HepG2 (cell line): ENCODE results near the gene HK2. TPM values are rescaled to one million over a fixed set of nuclear protein-coding genes. Genes with fewer than 3 reads are reported as not detected.

Experiments
- AKNA ChIP-seq: sonication (generic); formaldehyde crosslinking; IDR thresholded peaks from 2 replicates; pipeline ENCODE4 v1.4.0; 2020; ENCODE audit warnings: missing genetic modification reagents, borderline replicate concordance
- ELF3 ChIP-seq: IDR thresholded peaks from 2 replicates; pipeline ENCODE4 v1.6.1; 2016; ENCODE audit warnings: missing genetic modification reagents, missing compliant biosample characterization
- GATAD1 ChIP-seq: IDR thresholded peaks from 2 replicates; pipeline ENCODE4 v1.6.1; 2016; ENCODE audit warnings: missing genetic modification reagents, missing compliant biosample characterization
- HNRNPH1 ChIP-seq: fragments of 200-400 bp; formaldehyde crosslinking; optimal IDR thresholded peaks from 2 replicates; pipeline ENCODE3; 2017; ENCODE audit warnings: mild to moderate bottlenecking, low read depth, low read length
- HNRNPK ChIP-seq: fragments of 200-400 bp; formaldehyde crosslinking; IDR thresholded peaks from 2 replicates; pipeline ENCODE4 v1.6.1; 2018; ENCODE audit warnings: low read length, low read depth, moderate library complexity, mild to moderate bottlenecking; ENCODE audit not compliant: poor library complexity, severe bottlenecking
- JUND ChIP-seq: sonication (generic); formaldehyde crosslinking; IDR thresholded peaks from 2 replicates; pipeline ENCODE4 v1.8.0; 2022; ENCODE audit warnings: mild to moderate bottlenecking, missing genetic modification reagents
- KLF11 ChIP-seq: IDR thresholded peaks from 2 replicates; pipeline ENCODE4 v1.6.1; 2016; ENCODE audit warnings: missing compliant biosample characterization
- PAX8 ChIP-seq: sonication (generic); formaldehyde crosslinking; IDR thresholded peaks from 2 replicates; pipeline ENCODE4 v1.8.0; 2022; ENCODE audit warnings: mild to moderate bottlenecking, missing genetic modification reagents, borderline replicate concordance
- POLR2G ChIP-seq: fragments of 200-400 bp; formaldehyde crosslinking; IDR thresholded peaks from 2 replicates; pipeline ENCODE4 v1.6.1; 2018; ENCODE audit warnings: mild to moderate bottlenecking, low read depth, low read length, moderate library complexity
- REPIN1 ChIP-seq: sonication (generic); formaldehyde crosslinking; IDR thresholded peaks from 2 replicates; pipeline ENCODE4 v1.8.0; 2022; ENCODE audit warnings: missing genetic modification reagents, low read depth, mild to moderate bottlenecking, borderline replicate concordance
- SCMH1 ChIP-seq: sonication (generic); formaldehyde crosslinking; IDR thresholded peaks from 2 replicates; pipeline ENCODE4 v1.9.0; 2021; ENCODE audit warnings: missing genetic modification reagents, mild to moderate bottlenecking, borderline replicate concordance
- TARDBP ChIP-seq: sonication (generic); formaldehyde crosslinking; IDR thresholded peaks from 2 replicates; pipeline ENCODE4 v1.8.0; 2022; ENCODE audit warnings: mild to moderate bottlenecking, missing genetic modification reagents
- THRA ChIP-seq: sonication (generic); formaldehyde crosslinking; IDR thresholded peaks from 2 replicates; pipeline ENCODE4 v1.4.0; 2020; ENCODE audit warnings: missing genetic modification reagents, borderline replicate concordance
- ZNF709 ChIP-seq: sonication (generic); formaldehyde crosslinking; IDR thresholded peaks from 2 replicates; pipeline ENCODE4 v1.5.0; 2020; ENCODE audit warnings: mild to moderate bottlenecking, missing genetic modification reagents
- ZNF740 ChIP-seq: sonication (generic); formaldehyde crosslinking; IDR thresholded peaks from 2 replicates; pipeline ENCODE4 v1.4.0; 2020; ENCODE audit warnings: missing genetic modification reagents
- ZNF777 ChIP-seq: sonication (generic); formaldehyde crosslinking; IDR thresholded peaks from 2 replicates; pipeline ENCODE4 v1.4.0; 2020; ENCODE audit warnings: missing genetic modification reagents
- polyA plus RNA-seq, 8 experiments: library from polyadenylated mRNA; depleted of rRNA in 3 of 8; stranded (reverse) in 7 of 8; unstranded in 1 of 8; fragments of >200 nt; fragmentation: Illumina TruSeq in 4 of 8; extraction: Trizol in 4 of 8; gene quantifications; 2 replicates each; pipeline versions ENCODE4 v1.2.1 to v1.2.3, GENCODE V29; 2011 to 2016; ENCODE audit warnings: low read depth in 4 of 8, missing spikeins in 1 of 8, mixed read lengths in 1 of 8; ENCODE audit not compliant: insufficient read depth in 1 of 8
- total RNA-seq, 5 experiments: library from RNA; depleted of rRNA; stranded (reverse); fragments of >200 nt; fragmentation: Illumina TruSeq; extraction: Trizol; gene quantifications; 2 replicates each; pipeline ENCODE4 v1.2.3, GENCODE V29; 2016; ENCODE audit warnings: low read depth in 1 of 5
- TF ChIP-seq, protein P1 (sequence below): sonication (generic); formaldehyde crosslinking; IDR thresholded peaks from 2 replicates; pipeline ENCODE4 v1.8.0; 2022; ENCODE audit warnings: mild to moderate bottlenecking, missing genetic modification reagents
- TF ChIP-seq, protein P2 (sequence below): sonication (generic); formaldehyde crosslinking; IDR thresholded peaks from 2 replicates; pipeline ENCODE4 v1.5.0; 2020; ENCODE audit warnings: mild to moderate bottlenecking, missing genetic modification reagents

Gene HK2
- total and polyA plus RNA-seq, 2 of the 13 experiments (the other 11 are each of a cell fraction or from before 2014, with no cell fraction given), result 13.2 to 101 TPM

DNA sequence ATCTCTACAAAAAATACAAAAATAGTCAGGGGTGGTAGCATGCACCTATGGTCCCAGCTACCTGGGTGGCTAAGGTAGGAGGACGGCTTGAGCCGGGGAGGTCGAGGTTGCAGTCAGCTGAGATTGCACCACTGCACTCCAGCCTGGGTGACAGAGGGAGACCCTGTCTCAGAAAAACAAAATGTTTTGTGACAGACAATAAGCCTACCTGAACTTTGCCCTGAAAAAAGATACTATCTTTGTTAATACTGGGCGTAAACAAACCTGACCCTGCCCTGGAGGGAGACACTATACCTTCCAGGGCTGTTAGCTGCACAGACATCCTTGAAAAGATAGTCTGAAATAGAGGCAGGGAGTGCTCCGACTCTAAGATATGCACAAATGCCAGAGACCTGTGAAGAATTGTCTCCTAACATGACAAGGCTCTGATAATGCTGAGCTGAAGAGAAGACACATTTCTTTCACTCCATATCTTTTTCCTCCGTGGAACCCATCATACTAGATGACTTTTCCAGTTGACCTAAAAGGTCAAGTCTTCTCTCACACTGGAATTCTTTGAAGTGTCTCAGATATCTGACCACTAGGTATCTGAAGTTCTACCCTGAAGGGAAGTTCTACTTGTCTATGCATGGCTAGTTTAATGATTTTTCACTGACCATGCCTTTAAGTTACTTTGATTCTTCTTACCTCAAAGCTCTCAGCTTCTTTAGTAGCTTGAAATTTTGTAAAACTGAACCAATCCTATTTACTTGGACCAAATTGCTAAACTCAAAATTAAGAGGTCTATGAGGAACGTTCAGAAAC is 20.9 kb upstream of the HK2 start (continued):
- no peak for TF ChIP-seq AKNA (CRISPR knock-in tag)
- TF ChIP-seq HNRNPK, result no peak
- TF ChIP-seq THRA (CRISPR knock-in tag), result peak; percentile 78; the same call in 1 of the 2 replicates
- no peak for TF ChIP-seq PAX8 (CRISPR knock-in tag)
- no peak for TF ChIP-seq POLR2G
- no peak for TF ChIP-seq ZNF740 (CRISPR knock-in tag)
- TF ChIP-seq, protein P1, sequence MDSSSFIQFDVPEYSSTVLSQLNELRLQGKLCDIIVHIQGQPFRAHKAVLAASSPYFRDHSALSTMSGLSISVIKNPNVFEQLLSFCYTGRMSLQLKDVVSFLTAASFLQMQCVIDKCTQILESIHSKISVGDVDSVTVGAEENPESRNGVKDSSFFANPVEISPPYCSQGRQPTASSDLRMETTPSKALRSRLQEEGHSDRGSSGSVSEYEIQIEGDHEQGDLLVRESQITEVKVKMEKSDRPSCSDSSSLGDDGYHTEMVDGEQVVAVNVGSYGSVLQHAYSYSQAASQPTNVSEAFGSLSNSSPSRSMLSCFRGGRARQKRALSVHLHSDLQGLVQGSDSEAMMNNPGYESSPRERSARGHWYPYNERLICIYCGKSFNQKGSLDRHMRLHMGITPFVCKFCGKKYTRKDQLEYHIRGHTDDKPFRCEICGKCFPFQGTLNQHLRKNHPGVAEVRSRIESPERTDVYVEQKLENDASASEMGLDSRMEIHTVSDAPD, result no peak
- TF ChIP-seq, protein P2, sequence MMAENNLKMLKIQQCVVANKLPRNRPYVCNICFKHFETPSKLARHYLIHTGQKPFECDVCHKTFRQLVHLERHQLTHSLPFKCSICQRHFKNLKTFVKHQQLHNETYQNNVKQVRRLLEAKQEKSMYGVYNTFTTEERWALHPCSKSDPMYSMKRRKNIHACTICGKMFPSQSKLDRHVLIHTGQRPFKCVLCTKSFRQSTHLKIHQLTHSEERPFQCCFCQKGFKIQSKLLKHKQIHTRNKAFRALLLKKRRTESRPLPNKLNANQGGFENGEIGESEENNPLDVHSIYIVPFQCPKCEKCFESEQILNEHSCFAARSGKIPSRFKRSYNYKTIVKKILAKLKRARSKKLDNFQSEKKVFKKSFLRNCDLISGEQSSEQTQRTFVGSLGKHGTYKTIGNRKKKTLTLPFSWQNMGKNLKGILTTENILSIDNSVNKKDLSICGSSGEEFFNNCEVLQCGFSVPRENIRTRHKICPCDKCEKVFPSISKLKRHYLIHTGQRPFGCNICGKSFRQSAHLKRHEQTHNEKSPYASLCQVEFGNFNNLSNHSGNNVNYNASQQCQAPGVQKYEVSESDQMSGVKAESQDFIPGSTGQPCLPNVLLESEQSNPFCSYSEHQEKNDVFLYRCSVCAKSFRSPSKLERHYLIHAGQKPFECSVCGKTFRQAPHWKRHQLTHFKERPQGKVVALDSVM (CRISPR knock-in tag), result peak; percentile 86
- TF ChIP-seq JUND, result no peak; the same call in 1 of the 2 replicates
- peak; percentile 33; the same call in 1 of the 2 replicates for TF ChIP-seq GATAD1 (CRISPR knock-in tag)
- no peak for TF ChIP-seq HNRNPH1
- no peak for TF ChIP-seq SCMH1 (CRISPR knock-in tag)
- TF ChIP-seq KLF11 (CRISPR knock-in tag), result no peak
- TF ChIP-seq ZNF709 (CRISPR knock-in tag), result no peak
- TF ChIP-seq TARDBP (CRISPR knock-in tag), result peak; percentile 85
- 0 out of 2 replicates have a peak, but pooled peaks have one; percentile 43 for TF ChIP-seq ELF3 (CRISPR knock-in tag)
- TF ChIP-seq ZNF777 (CRISPR knock-in tag), result no peak
- TF ChIP-seq REPIN1 (CRISPR knock-in tag), result peak; percentile 42; the same call in 1 of the 2 replicates
